Chondrocyte (in vitro differentiated cells): Measurements from ENCODE around the gene ASB3. TPM values are rescaled to one million over a fixed set of nuclear protein-coding genes. Genes with fewer than 3 reads are reported as not detected.
"Not testable (repeated sequence)": the region's sequence is repeated elsewhere in the genome, so short reads cannot be mapped to it uniquely, and the experiment has no call there.

Source experiments
- DNase-seq: peaks from one replicate; pipeline ENCODE4 v3.0.0; 2021; ENCODE audit warnings: mixed read lengths, low spot score
- H3K27ac Mint-ChIP-seq: one replicate; pipeline ENCODE4 v1.8.0; 2021; ENCODE audit warnings: mild to moderate bottlenecking, moderate library complexity, mixed read lengths; ENCODE audit not compliant: unreplicated experiment
- H3K27me3 Mint-ChIP-seq: 2 replicates; pipeline ENCODE4 v1.8.0; 2021; ENCODE audit warnings: low read depth, mixed read lengths
- H3K36me3 Mint-ChIP-seq: 2 replicates; pipeline ENCODE4 v1.8.0; 2021; ENCODE audit warnings: low read depth, mixed read lengths
- H3K4me1 Mint-ChIP-seq: 2 replicates; pipeline ENCODE4 v1.8.0; 2021; ENCODE audit warnings: low read depth, mild to moderate bottlenecking, mixed read lengths
- H3K4me3 Mint-ChIP-seq: one replicate; pipeline ENCODE4 v1.8.0; 2021; ENCODE audit warnings: mild to moderate bottlenecking, moderate library complexity, mixed read lengths; ENCODE audit not compliant: unreplicated experiment
- H3K9me3 Mint-ChIP-seq: 2 replicates; pipeline ENCODE4 v1.8.0; 2021; ENCODE audit warnings: low read depth, mixed read lengths
- CTCF ChIP-seq: fragments of 200-600 bp; sonication (generic); IDR thresholded peaks from 2 replicates; pipeline ENCODE4 v1.5.0; 2021; ENCODE audit warnings: antibody characterized with exemption, mild to moderate bottlenecking, moderate library complexity
- total RNA-seq: library from RNA; stranded (reverse); gene quantifications from 3 replicates; pipeline ENCODE4 v1.2.1, GENCODE V29; 2021

Gene ASB3
- total RNA-seq, 1 donor from 2014 or later, result 20.9 TPM

- H3K4me1 Mint-ChIP-seq, result peaks cover 17% of the 10 kb centered on the region
- DNase-seq, result no peak
- H3K27ac Mint-ChIP-seq, result no peak overlapping the region
- peaks cover 16% of the 10 kb centered on the region for H3K9me3 Mint-ChIP-seq
- peaks cover 13% of the 10 kb centered on the region for H3K36me3 Mint-ChIP-seq
- TF ChIP-seq CTCF, result no peak
- H3K4me3 Mint-ChIP-seq, result no peak overlapping the region
- no peaks in the 10 kb centered on the region for H3K27me3 Mint-ChIP-seq
Measured at GRCh38 chr2:53725662-53726061, 61.1 kb downstream of the ASB3 start.

- no peak for DNase-seq
- Mint-ChIP-seq H3K9me3 (peaks cover 8% of the 10 kb centered on the region), H3K4me3 (no peak overlapping the region), H3K36me3 (peaks cover 11% of the 10 kb centered on the region), H3K4me1 (peaks cover 17% of the 10 kb centered on the region), H3K27ac (no peak overlapping the region), H3K27me3 (no peaks in the 10 kb centered on the region)
- TF ChIP-seq CTCF, result no peak
Measured at GRCh38 chr2:53724536-53724935, 62.2 kb downstream of the ASB3 start.

- not testable (repeated sequence) for H3K4me3 Mint-ChIP-seq, H3K27me3 Mint-ChIP-seq, H3K27ac Mint-ChIP-seq, DNase-seq
- Mint-ChIP-seq H3K36me3 (peaks cover 21% of the 10 kb centered on the region), H3K9me3 (peaks cover 20% of the 10 kb centered on the region), H3K4me1 (peaks cover 38% of the 10 kb centered on the region)
Measured at GRCh38 chr2:53720944-53721343, 65.8 kb downstream of the ASB3 start.

- Mint-ChIP-seq H3K4me3 (no peak overlapping the region), H3K27me3 (no peaks in the 10 kb centered on the region), H3K27ac (peak overlapping the region; percentile 72), H3K9me3 (peaks cover 13% of the 10 kb centered on the region), H3K36me3 (peaks cover 14% of the 10 kb centered on the region), H3K4me1 (peaks cover 55% of the 10 kb centered on the region)
- no peak for DNase-seq
- TF ChIP-seq CTCF, result peak; percentile 91
Measured at GRCh38 chr2:53715568-53715967, 71.2 kb downstream of the ASB3 start.

- peak overlapping the region; percentile 52 for H3K27ac Mint-ChIP-seq
- no peak for TF ChIP-seq CTCF
- no peaks in the 10 kb centered on the region for H3K27me3 Mint-ChIP-seq
- peaks cover 24% of the 10 kb centered on the region for H3K36me3 Mint-ChIP-seq
- peaks cover 5% of the 10 kb centered on the region for H3K9me3 Mint-ChIP-seq
- peaks cover 38% of the 10 kb centered on the region for H3K4me1 Mint-ChIP-seq
- no peak overlapping the region for H3K4me3 Mint-ChIP-seq
- no peak for DNase-seq
Measured at GRCh38 chr2:53711271-53711780, 75.4 kb downstream of the ASB3 start.

GRCh38 chr2:53708988-53709387 is 77.8 kb downstream of the ASB3 start:
- TF ChIP-seq CTCF, result no peak
- H3K4me3 Mint-ChIP-seq, result no peak overlapping the region
- H3K27ac Mint-ChIP-seq, result no peak overlapping the region
- H3K9me3 Mint-ChIP-seq, result peaks cover 5% of the 10 kb centered on the region
- DNase-seq, result no peak
- no peaks in the 10 kb centered on the region for H3K27me3 Mint-ChIP-seq
- H3K4me1 Mint-ChIP-seq, result peaks cover 19% of the 10 kb centered on the region
- peaks cover 21% of the 10 kb centered on the region for H3K36me3 Mint-ChIP-seq
